GM12878 (cell line): ENCODE data around the gene KLHL15. TPM values are rescaled to one million over a fixed set of nuclear protein-coding genes. Genes with fewer than 3 reads are reported as not detected.

Experiments used
- ATAC-seq: fragments of 200-7000 bp; cut with Tn5 transposase; 3 replicates; pipeline ENCODE4 v1.9.1; 2020; ENCODE audit warnings: mild to moderate bottlenecking, moderate library complexity
- BruUV-seq: library from RNA; stranded (reverse); fragments of 400-500 nt; replicated peaks from 2 replicates; lab custom pipeline; 2021; lab: Mats Ljungman, UMichigan
- CTCF ChIA-PET: fragments of 300-600 bp; sonication (Branson Sonifier 250); formaldehyde crosslinking; extraction: SDS; loops from one replicate; lab custom pipeline; 2021; ENCODE audit warnings: inconsistent platforms; lab: Yijun Ruan, JAX
- POLR2A ChIA-PET: fragments of 350-600 bp; formaldehyde crosslinking; extraction: SDS; loops from one replicate; lab custom pipeline; 2021; ENCODE audit warnings: inconsistent platforms; lab: Charles Lee
- RAD21 ChIA-PET: fragments of 300-600 bp; sonication (Branson Sonifier 250); formaldehyde crosslinking; loops from one replicate; lab custom pipeline; 2023; ENCODE audit warnings: antibody characterized with exemption; ENCODE audit not compliant: unreplicated experiment; lab: Charles Lee
- SMC1A ChIA-PET: fragments of 300-600 bp; sonication (Branson Sonifier 250); formaldehyde crosslinking; loops from one replicate; lab custom pipeline; 2023; ENCODE audit not compliant: unreplicated experiment, uncharacterized antibody; lab: Charles Lee
- DNase-seq: peaks from one replicate; pipeline ENCODE4 v3.0.0-alpha.2; 2011; ENCODE audit warnings: low read depth, low spot score
- FAIRE-seq: peaks from 3 replicates; lab custom pipeline; 2011; peaks lifted over from hg19 to GRCh38; lab: Jason Lieb, UNC
- H2AFZ ChIP-seq: 2 replicates; pipeline ENCODE4 v1.6.0; 2011; ENCODE audit warnings: low read depth, low read length, control low read depth; ENCODE audit not compliant: control insufficient read depth
- H3K27ac ChIP-seq: 2 replicates; pipeline ENCODE4 v1.5.1; 2011; ENCODE audit warnings: control low read depth; ENCODE audit not compliant: control insufficient read depth, insufficient read depth
- H3K27me3 ChIP-seq, 2 experiments: replicated peaks in 1 of 2; 2 replicates each; pipeline versions ENCODE4 v1.6.0 to v1.6.1; 2011; ENCODE audit warnings: low read length in 1 of 2; ENCODE audit not compliant: control insufficient read depth in 2 of 2, insufficient read depth in 2 of 2
- H3K36me3 ChIP-seq, 2 experiments: 2 replicates each; pipeline ENCODE4 v1.5.1; 2011; ENCODE audit warnings: low read length in 1 of 2; ENCODE audit not compliant: control insufficient read depth in 2 of 2, insufficient read depth in 2 of 2
- H3K4me1 ChIP-seq: 2 replicates; pipeline ENCODE4 v1.6.1; 2011; ENCODE audit warnings: mild to moderate bottlenecking, low read length, moderate library complexity, mixed read lengths; ENCODE audit not compliant: control insufficient read depth, insufficient read depth
- H3K4me2 ChIP-seq: 2 replicates; pipeline ENCODE4 v1.6.0; 2011; ENCODE audit warnings: control low read depth; ENCODE audit not compliant: control insufficient read depth, insufficient read depth
- H3K4me3 ChIP-seq: fragments of 200-600 bp; sonication (generic); 2 replicates; pipeline ENCODE4 v1.5.1; 2016
- H3K79me2 ChIP-seq: 2 replicates; pipeline ENCODE4 v1.6.0; 2011; ENCODE audit warnings: low read length; ENCODE audit not compliant: control insufficient read depth, insufficient read depth
- H3K9ac ChIP-seq: 2 replicates; pipeline ENCODE4 v1.8.0; 2011; ENCODE audit warnings: low read length, control low read depth, mixed read lengths; ENCODE audit not compliant: control insufficient read depth, insufficient read depth
- H3K9me3 ChIP-seq: replicated peaks from 3 replicates; pipeline ENCODE4 v1.5.1; 2011; ENCODE audit warnings: mild to moderate bottlenecking, low read length; ENCODE audit not compliant: control insufficient read depth, insufficient read depth
- H4K20me1 ChIP-seq: 2 replicates; pipeline ENCODE4 v1.6.0; 2011; ENCODE audit not compliant: control insufficient read depth, insufficient read depth
- CREB1 ChIP-seq: IDR thresholded peaks from 2 replicates; pipeline ENCODE4 v1.6.1; 2012; ENCODE audit warnings: low read depth, mild to moderate bottlenecking, inconsistent platforms
- DPF2 ChIP-seq: fragments of 450-650 bp; IDR thresholded peaks from 2 replicates; pipeline ENCODE4 v1.6.1; 2017; ENCODE audit warnings: mild to moderate bottlenecking
- EP300 ChIP-seq, 2 experiments: fragments of 150-350 bp in 1 of 2; IDR thresholded peaks; 2 replicates each; pipeline ENCODE4 v1.6.1; 2011 to 2012; ENCODE audit warnings: low read depth in 2 of 2, low read length in 2 of 2, borderline replicate concordance in 1 of 2, improper control_type of control experiment in 1 of 2, inconsistent platforms in 1 of 2; ENCODE audit not compliant: control insufficient read depth in 1 of 2
- HCFC1 ChIP-seq: fragments of 150-350 bp; IDR thresholded peaks from 2 replicates; pipeline ENCODE4 v1.6.1; 2014; ENCODE audit warnings: low read length
- HDAC2 ChIP-seq: fragments of 200-600 bp; sonication (generic); IDR thresholded peaks from 2 replicates; pipeline ENCODE4 v1.6.1; 2017
- KAT2A ChIP-seq: conservative IDR thresholded peaks from 2 replicates; pipeline ENCODE4 v1.6.1; 2011; ENCODE audit warnings: low read depth, low read length; ENCODE audit not compliant: control insufficient read depth
- KDM1A ChIP-seq: fragments of 200-600 bp; sonication (generic); IDR thresholded peaks from 2 replicates; pipeline ENCODE4 v1.6.1; 2016; ENCODE audit warnings: borderline replicate concordance
- POLR2A ChIP-seq: IDR thresholded peaks from 2 replicates; pipeline ENCODE4 v1.6.1; 2011; ENCODE audit warnings: low read depth, mild to moderate bottlenecking, low read length
- SIX5 ChIP-seq: IDR thresholded peaks from 2 replicates; pipeline ENCODE4 v1.6.1; 2011; ENCODE audit warnings: mild to moderate bottlenecking, low read depth, low read length, moderate library complexity; ENCODE audit not compliant: severe bottlenecking
- SRF ChIP-seq, 2 experiments: IDR thresholded peaks; 2 replicates each; pipeline ENCODE4 v1.6.1; 2011; ENCODE audit warnings: low read depth in 2 of 2, low read length in 2 of 2, mild to moderate bottlenecking in 1 of 2, moderate library complexity in 1 of 2
- SUPT20H ChIP-seq: IDR thresholded peaks from 2 replicates; pipeline ENCODE4 v1.6.1; 2011; ENCODE audit warnings: low read depth, mild to moderate bottlenecking, low read length, moderate library complexity, borderline replicate concordance; ENCODE audit not compliant: control insufficient read depth
- ZNF274 ChIP-seq: IDR thresholded peaks from one replicate; pipeline ENCODE4 v1.8.0; 2011; ENCODE audit not compliant: insufficient read length, insufficient read depth
- ZZZ3 ChIP-seq: IDR thresholded peaks from 2 replicates; pipeline ENCODE4 v1.6.1; 2011; ENCODE audit warnings: low read depth; ENCODE audit not compliant: control insufficient read depth, insufficient read length
- WGBS: methylation state at CpG from one replicate; pipeline ENCODE4 v1.1.6; 2016; ENCODE audit warnings: low lambda C conversion rate; ENCODE audit not compliant: insufficient replicate concordance, insufficient coverage; ENCODE audit errors: missing lambda C conversion rate; 5-methylcytosine and 5-hydroxymethylcytosine counted together
- in situ Hi-C: fragments of 300-500 bp; cut with MboI; formaldehyde crosslinking; loops from 9 replicates; pipeline ENCODE4 v1.14.3; 2018; ENCODE audit warnings: mixed read lengths
- intact Hi-C: fragments of 100-400 bp; cut with micrococcal nuclease; formaldehyde crosslinking; loops from one replicate; pipeline ENCODE4 v1.14.2; 2022; ENCODE audit not compliant: unreplicated experiment
- polyA plus RNA-seq, 11 experiments: library from polyadenylated mRNA; depleted of rRNA in 4 of 11; unstranded in 6 of 11; stranded (reverse) in 5 of 11; fragments of >200 nt; fragmentation: Nextera tagmentation in 4 of 11; fragmentation: Illumina TruSeq in 1 of 11; extraction: Ambion mirVana in 4 of 11; extraction: Trizol in 1 of 11; gene quantifications; 1 replicate in 1 of 11; 2 replicates in 10 of 11; pipeline versions ENCODE4 v1.2.1 to v1.2.3, GENCODE V29; 2011 to 2016; ENCODE audit warnings: inconsistent platforms in 2 of 11, missing spikeins in 2 of 11, low read depth in 1 of 11
- total RNA-seq, 4 experiments: library from RNA; depleted of rRNA in 3 of 4; stranded (reverse); fragments of >200 nt in 3 of 4; fragmentation: Illumina TruSeq in 1 of 4; extraction: Trizol in 1 of 4; gene quantifications; 2 replicates each; pipeline versions ENCODE4 v1.2.1 to v1.2.3, GENCODE V29; 2013 to 2021
- TF ChIP-seq, protein P1 (sequence below): fragments of 150-350 bp; IDR thresholded peaks from 2 replicates; pipeline ENCODE4 v1.6.1; 2016; ENCODE audit warnings: low read depth, low read length
- TF ChIP-seq, protein P2 (sequence below): IDR thresholded peaks from 2 replicates; pipeline ENCODE4 v1.6.1; 2012; ENCODE audit warnings: improper control_type of control experiment, low read depth, low read length; ENCODE audit not compliant: insufficient replicate concordance

KLHL15 gene
- total and polyA plus RNA-seq, 10 of the 15 experiments (the other 5 are each of a cell fraction or from before 2014, with no cell fraction given) = 1.4 to 7.0 (median 3.7) TPM

DNA sequence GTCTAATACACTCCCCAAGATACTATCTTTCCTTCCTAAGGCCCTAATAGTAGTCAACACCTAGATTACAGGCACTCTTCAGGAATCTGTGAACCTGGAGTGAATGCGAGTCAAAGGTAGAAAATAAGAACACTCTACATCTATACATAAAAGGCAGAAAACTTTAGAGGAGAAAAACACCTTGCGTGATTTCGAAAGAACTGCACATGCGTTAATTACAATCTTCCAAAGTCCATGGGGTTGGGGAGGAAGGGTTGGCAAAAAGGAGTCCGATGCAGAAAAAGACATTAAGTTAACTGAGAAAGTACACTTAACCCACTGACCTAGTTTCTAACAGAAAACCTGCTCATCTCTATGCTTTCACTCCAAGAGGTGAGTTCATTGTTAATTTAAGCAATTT, 27.3 kb downstream of the KLHL15 start (continued):
- TF ChIP-seq, protein P1, sequence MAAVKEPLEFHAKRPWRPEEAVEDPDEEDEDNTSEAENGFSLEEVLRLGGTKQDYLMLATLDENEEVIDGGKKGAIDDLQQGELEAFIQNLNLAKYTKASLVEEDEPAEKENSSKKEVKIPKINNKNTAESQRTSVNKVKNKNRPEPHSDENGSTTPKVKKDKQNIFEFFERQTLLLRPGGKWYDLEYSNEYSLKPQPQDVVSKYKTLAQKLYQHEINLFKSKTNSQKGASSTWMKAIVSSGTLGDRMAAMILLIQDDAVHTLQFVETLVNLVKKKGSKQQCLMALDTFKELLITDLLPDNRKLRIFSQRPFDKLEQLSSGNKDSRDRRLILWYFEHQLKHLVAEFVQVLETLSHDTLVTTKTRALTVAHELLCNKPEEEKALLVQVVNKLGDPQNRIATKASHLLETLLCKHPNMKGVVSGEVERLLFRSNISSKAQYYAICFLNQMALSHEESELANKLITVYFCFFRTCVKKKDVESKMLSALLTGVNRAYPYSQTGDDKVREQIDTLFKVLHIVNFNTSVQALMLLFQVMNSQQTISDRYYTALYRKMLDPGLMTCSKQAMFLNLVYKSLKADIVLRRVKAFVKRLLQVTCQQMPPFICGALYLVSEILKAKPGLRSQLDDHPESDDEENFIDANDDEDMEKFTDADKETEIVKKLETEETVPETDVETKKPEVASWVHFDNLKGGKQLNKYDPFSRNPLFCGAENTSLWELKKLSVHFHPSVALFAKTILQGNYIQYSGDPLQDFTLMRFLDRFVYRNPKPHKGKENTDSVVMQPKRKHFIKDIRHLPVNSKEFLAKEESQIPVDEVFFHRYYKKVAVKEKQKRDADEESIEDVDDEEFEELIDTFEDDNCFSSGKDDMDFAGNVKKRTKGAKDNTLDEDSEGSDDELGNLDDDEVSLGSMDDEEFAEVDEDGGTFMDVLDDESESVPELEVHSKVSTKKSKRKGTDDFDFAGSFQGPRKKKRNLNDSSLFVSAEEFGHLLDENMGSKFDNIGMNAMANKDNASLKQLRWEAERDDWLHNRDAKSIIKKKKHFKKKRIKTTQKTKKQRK = no peak
- TF ChIP-seq SRF (IDR thresholded peaks at IDR 0.05; ENCODE audit: low read depth in 2 of 2, low read length in 2 of 2) (no peak), KDM1A (no peak), SIX5 (no peak), ZNF274 (no peak), CREB1 (no peak)

- H3K9me3 ChIP-seq = no peaks in the 10 kb centered on the region
- WGBS = 73% methylated on average over 3 of the region's 3 CpGs
- H3K27me3 ChIP-seq = no peaks in the 10 kb centered on the region
- no peak overlapping the region for H3K4me3 ChIP-seq
- H3K9ac ChIP-seq = no peak overlapping the region
- intact Hi-C loops = no loop called here
- no peak overlapping the region for H3K4me2 ChIP-seq
- POLR2A ChIA-PET = interaction anchor here (1.0 kb wide), 1 partner anchor 33 kb away, joined by 4 read pairs; no protein-coding TSS in a partner anchor
- H4K20me1 ChIP-seq = no peaks in the 10 kb centered on the region
- FAIRE-seq (no peak), DNase-seq (no peak), ATAC-seq (no peak)
- in situ Hi-C loops = no loop called here
- H3K79me2 ChIP-seq = no peaks in the 10 kb centered on the region
- BruUV-seq = no TSS peak
- RAD21 ChIA-PET = interaction anchor here (1.4 kb wide), 1 partner anchor 9 kb away, joined by 4 read pairs; no protein-coding TSS in a partner anchor
- SMC1A ChIA-PET = interaction anchor here (1.7 kb wide), 1 partner anchor 21 kb away, joined by 8 read pairs; no protein-coding TSS in a partner anchor
- no peaks in the 10 kb centered on the region for H3K4me1 ChIP-seq
- H2AFZ ChIP-seq = no peak overlapping the region
- H3K27ac ChIP-seq = no peak overlapping the region
- H3K36me3 ChIP-seq = no peaks in the 10 kb centered on the region; a peak in 2 of 4 replicates
- CTCF ChIA-PET = interaction anchor here (1.3 kb wide), 1 partner anchor 250 kb away, joined by 3 read pairs; no protein-coding TSS in a partner anchor
- TF ChIP-seq KAT2A (no peak), DPF2 (no peak), ZZZ3 (no peak), SUPT20H (no peak), POLR2A (no peak), HCFC1 (no peak), EP300 (IDR thresholded peaks at IDR 0.05; ENCODE audit: borderline replicate concordance in 1 of 2, control insufficient read depth in 1 of 2, low read depth in 2 of 2, low read length in 2 of 2) (no peak), HDAC2 (no peak)
- TF ChIP-seq, protein P2, sequence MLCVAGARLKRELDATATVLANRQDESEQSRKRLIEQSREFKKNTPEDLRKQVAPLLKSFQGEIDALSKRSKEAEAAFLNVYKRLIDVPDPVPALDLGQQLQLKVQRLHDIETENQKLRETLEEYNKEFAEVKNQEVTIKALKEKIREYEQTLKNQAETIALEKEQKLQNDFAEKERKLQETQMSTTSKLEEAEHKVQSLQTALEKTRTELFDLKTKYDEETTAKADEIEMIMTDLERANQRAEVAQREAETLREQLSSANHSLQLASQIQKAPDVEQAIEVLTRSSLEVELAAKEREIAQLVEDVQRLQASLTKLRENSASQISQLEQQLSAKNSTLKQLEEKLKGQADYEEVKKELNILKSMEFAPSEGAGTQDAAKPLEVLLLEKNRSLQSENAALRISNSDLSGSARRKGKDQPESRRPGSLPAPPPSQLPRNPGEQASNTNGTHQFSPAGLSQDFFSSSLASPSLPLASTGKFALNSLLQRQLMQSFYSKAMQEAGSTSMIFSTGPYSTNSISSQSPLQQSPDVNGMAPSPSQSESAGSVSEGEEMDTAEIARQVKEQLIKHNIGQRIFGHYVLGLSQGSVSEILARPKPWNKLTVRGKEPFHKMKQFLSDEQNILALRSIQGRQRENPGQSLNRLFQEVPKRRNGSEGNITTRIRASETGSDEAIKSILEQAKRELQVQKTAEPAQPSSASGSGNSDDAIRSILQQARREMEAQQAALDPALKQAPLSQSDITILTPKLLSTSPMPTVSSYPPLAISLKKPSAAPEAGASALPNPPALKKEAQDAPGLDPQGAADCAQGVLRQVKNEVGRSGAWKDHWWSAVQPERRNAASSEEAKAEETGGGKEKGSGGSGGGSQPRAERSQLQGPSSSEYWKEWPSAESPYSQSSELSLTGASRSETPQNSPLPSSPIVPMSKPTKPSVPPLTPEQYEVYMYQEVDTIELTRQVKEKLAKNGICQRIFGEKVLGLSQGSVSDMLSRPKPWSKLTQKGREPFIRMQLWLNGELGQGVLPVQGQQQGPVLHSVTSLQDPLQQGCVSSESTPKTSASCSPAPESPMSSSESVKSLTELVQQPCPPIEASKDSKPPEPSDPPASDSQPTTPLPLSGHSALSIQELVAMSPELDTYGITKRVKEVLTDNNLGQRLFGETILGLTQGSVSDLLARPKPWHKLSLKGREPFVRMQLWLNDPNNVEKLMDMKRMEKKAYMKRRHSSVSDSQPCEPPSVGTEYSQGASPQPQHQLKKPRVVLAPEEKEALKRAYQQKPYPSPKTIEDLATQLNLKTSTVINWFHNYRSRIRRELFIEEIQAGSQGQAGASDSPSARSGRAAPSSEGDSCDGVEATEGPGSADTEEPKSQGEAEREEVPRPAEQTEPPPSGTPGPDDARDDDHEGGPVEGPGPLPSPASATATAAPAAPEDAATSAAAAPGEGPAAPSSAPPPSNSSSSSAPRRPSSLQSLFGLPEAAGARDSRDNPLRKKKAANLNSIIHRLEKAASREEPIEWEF = no peak
Observed at GRCh38 chrX:23993012-23993633, 33.9 kb downstream of the KLHL15 start.
